Common myeloid progenitor, CD34-positive (primary cell): ENCODE measurements around the gene DGCR2.

Source experiments
- CTCF ChIA-PET: fragments of 350-600 bp; sonication (Branson Sonifier 250); formaldehyde crosslinking; loops from one replicate; lab custom pipeline; 2021; ENCODE audit warnings: antibody characterized with exemption; lab: Charles Lee
- POLR2A ChIA-PET: fragments of 350-600 bp; sonication (Branson Sonifier 250); formaldehyde crosslinking; loops from one replicate; lab custom pipeline; 2021; ENCODE audit warnings: antibody characterized with exemption; lab: Charles Lee
- DNase-seq, 3 donors: peaks; one replicate each; pipeline versions ENCODE4 v3.0.0 to v3.0.0-alpha.2; 2013
- H3K27ac ChIP-seq, 2 experiments: 1 replicate in 1 of 2; 2 replicates in 1 of 2; pipeline ENCODE4 v1.7.0; 2013; ENCODE audit warnings: inconsistent platforms in 2 of 2, low read length in 2 of 2, mild to moderate bottlenecking in 2 of 2, low read depth in 1 of 2, moderate library complexity in 1 of 2; ENCODE audit not compliant: severe bottlenecking in 2 of 2, insufficient read depth in 1 of 2, poor library complexity in 1 of 2
- H3K27me3 ChIP-seq, 5 experiments: replicated peaks in 2 of 5; 1 replicate in 3 of 5; 2 replicates in 2 of 5; pipeline versions ENCODE4 v1.6.1 to v1.7.0; 2013; ENCODE audit warnings: low read length in 4 of 5, mild to moderate bottlenecking in 2 of 5, moderate library complexity in 2 of 5, inconsistent platforms in 1 of 5; ENCODE audit not compliant: insufficient read depth in 5 of 5, control insufficient read depth in 4 of 5
- H3K36me3 ChIP-seq, 4 experiments: 1 replicate in 2 of 4; 2 replicates in 2 of 4; pipeline versions ENCODE4 v1.6.1 to v1.7.0; 2013; ENCODE audit warnings: low read length in 3 of 4, control low read depth in 1 of 4, mild to moderate bottlenecking in 1 of 4; ENCODE audit not compliant: control insufficient read depth in 4 of 4, insufficient read depth in 4 of 4
- H3K4me1 ChIP-seq, 4 experiments: 1 replicate in 3 of 4; 2 replicates in 1 of 4; pipeline versions ENCODE4 v1.6.1 to v1.7.1; 2013; ENCODE audit warnings: low read length in 3 of 4, mild to moderate bottlenecking in 3 of 4, control low read depth in 1 of 4, inconsistent platforms in 1 of 4, moderate library complexity in 1 of 4; ENCODE audit not compliant: control insufficient read depth in 4 of 4, insufficient read depth in 4 of 4; ENCODE audit errors: control extremely low read depth in 1 of 4
- H3K4me3 ChIP-seq, 7 experiments: 1 replicate in 4 of 7; 2 replicates in 3 of 7; pipeline versions ENCODE4 v1.5.1 to v1.7.0; 2013; ENCODE audit warnings: mild to moderate bottlenecking in 7 of 7, low read length in 6 of 7, moderate library complexity in 6 of 7, inconsistent platforms in 2 of 7, low read depth in 2 of 7, control low read depth in 1 of 7; ENCODE audit not compliant: insufficient read depth in 4 of 7, control insufficient read depth in 1 of 7; ENCODE audit errors: extremely low read depth in 1 of 7
- H3K9me3 ChIP-seq, 5 experiments: 1 replicate in 4 of 5; 2 replicates in 1 of 5; pipeline versions ENCODE4 v1.6.1 to v1.7.1; 2013; ENCODE audit warnings: low read length in 4 of 5, mild to moderate bottlenecking in 2 of 5, inconsistent platforms in 1 of 5, low read depth in 1 of 5, moderate library complexity in 1 of 5; ENCODE audit not compliant: control insufficient read depth in 4 of 5, insufficient read depth in 2 of 5; ENCODE audit errors: control extremely low read depth in 1 of 5
- WGBS: methylation state at CpG from one replicate; pipeline ENCODE4 v1.1.5; 2013; ENCODE audit not compliant: insufficient coverage; 5-methylcytosine and 5-hydroxymethylcytosine counted together

Gene DGCR2

GRCh38 chr22:19123936-19124335 is 1.7 kb upstream of the DGCR2 start:
- POLR2A ChIA-PET: no interaction called here
- CTCF ChIA-PET: no interaction called here
- peaks cover 0 to 2% (median 0%) of the 10 kb centered on the region in 5 experiments for H3K27me3 ChIP-seq
- H3K9me3 ChIP-seq: no peaks in the 10 kb centered on the region
- H3K4me1 ChIP-seq: peaks cover 4 to 34% (median 28%) of the 10 kb centered on the region in 4 experiments
- H3K27ac ChIP-seq: no peak overlapping the region
- WGBS: 84% methylated on average over 4 of the region's 4 CpGs
- no peak overlapping the region for H3K4me3 ChIP-seq
- DNase-seq: no peak
- H3K36me3 ChIP-seq: peaks cover 0 to 9% (median 2%) of the 10 kb centered on the region in 4 experiments

GRCh38 chr22:19122752-19123492 is 710 bp upstream of the DGCR2 start:
- CTCF ChIA-PET: interaction anchor here (1.5 to 2.0 kb wide), 2 partner anchors 11 to 16 kb away, joined by 3 to 9 read pairs; no protein-coding TSS in a partner anchor

GRCh38 chr22:19121631-19122142 is 525 bp downstream of the DGCR2 start:
- peaks cover 0 to 18% (median 6%) of the 10 kb centered on the region in 4 experiments for H3K36me3 ChIP-seq
- peak overlapping the region; percentile 25 to 83 for H3K27ac ChIP-seq
- peak overlapping the region; percentile 60 to 98 (median 85) for H3K4me3 ChIP-seq
- H3K4me1 ChIP-seq: peaks cover 4 to 52% (median 31%) of the 10 kb centered on the region in 4 experiments
- H3K9me3 ChIP-seq: no peaks in the 10 kb centered on the region
- POLR2A ChIA-PET: interaction anchor here (1.0 to 1.4 kb wide), 3 partner anchors 9 to 22 kb away, joined by 3 to 5 read pairs (median 4); no protein-coding TSS in a partner anchor
- H3K27me3 ChIP-seq: peaks cover 0 to 2% (median 0%) of the 10 kb centered on the region in 5 experiments
- 0% methylated on average over 39 of the region's 47 CpGs for WGBS
- peak in 1 of 3 donors; percentile 56 for DNase-seq
- CTCF ChIA-PET: interaction anchor here (1.5 to 2.3 kb wide), 3 partner anchors 11 to 15 kb away, joined by 3 to 13 read pairs (median 9); no protein-coding TSS in a partner anchor

More at GRCh38 chr22:19122752-19123492, 710 bp upstream of the DGCR2 start:
- H3K4me3 ChIP-seq: peak overlapping the region; percentile 18 to 88 (median 61)
- H3K36me3 ChIP-seq: peaks cover 0 to 16% (median 2%) of the 10 kb centered on the region in 4 experiments
- POLR2A ChIA-PET: interaction anchor here (1.0 to 1.4 kb wide), 2 partner anchors 12 to 21 kb away, joined by 3 to 5 read pairs; no protein-coding TSS in a partner anchor
- 24% methylated on average over 25 of the region's 27 CpGs for WGBS
- no peaks in the 10 kb centered on the region for H3K9me3 ChIP-seq
- H3K4me1 ChIP-seq: peaks cover 4 to 42% (median 28%) of the 10 kb centered on the region in 4 experiments
- DNase-seq: no peak
- peak overlapping the region in 1 of 2 experiments; percentile 54 for H3K27ac ChIP-seq
- peaks cover 0 to 2% (median 0%) of the 10 kb centered on the region in 5 experiments for H3K27me3 ChIP-seq

- peak overlapping the region; percentile 25 to 83 for H3K27ac ChIP-seq
- peaks cover 4 to 52% (median 31%) of the 10 kb centered on the region in 4 experiments for H3K4me1 ChIP-seq
- H3K9me3 ChIP-seq: no peaks in the 10 kb centered on the region
- peak in 1 of 3 donors; percentile 50 for DNase-seq
- WGBS: 32% methylated on average over 20 of the region's 23 CpGs
- POLR2A ChIA-PET: interaction anchor here (1.4 kb wide), 2 partner anchors 8 to 10 kb away, joined by 4 to 5 read pairs; no protein-coding TSS in a partner anchor
- CTCF ChIA-PET: interaction anchor here (1.5 to 2.3 kb wide), 3 partner anchors 10 to 14 kb away, joined by 3 to 13 read pairs (median 9); no protein-coding TSS in a partner anchor
- H3K36me3 ChIP-seq: peaks cover 0 to 20% (median 7%) of the 10 kb centered on the region in 4 experiments
- H3K27me3 ChIP-seq: peaks cover 0 to 2% (median 0%) of the 10 kb centered on the region in 5 experiments
- H3K4me3 ChIP-seq: peak overlapping the region; percentile 60 to 98 (median 85)
Observed at GRCh38 chr22:19120829-19121630, 1.2 kb downstream of the DGCR2 start.

- POLR2A ChIA-PET: no interaction called here
- WGBS: 79% methylated on average over 7 of the region's 8 CpGs
- H3K4me1 ChIP-seq: peaks cover 4 to 52% (median 31%) of the 10 kb centered on the region in 4 experiments
- no peaks in the 10 kb centered on the region for H3K27me3 ChIP-seq
- no peaks in the 10 kb centered on the region for H3K9me3 ChIP-seq
- CTCF ChIA-PET: interaction anchor here (2.3 to 4.7 kb wide), 2 partner anchors 9 to 12 kb away, joined by 13 to 15 read pairs; no protein-coding TSS in a partner anchor
- H3K36me3 ChIP-seq: peaks cover 1 to 27% (median 7%) of the 10 kb centered on the region in 4 experiments
- DNase-seq: no peak
- H3K4me3 ChIP-seq: no peak overlapping the region
- no peak overlapping the region for H3K27ac ChIP-seq
Observed at GRCh38 chr22:19119949-19120348, 2.3 kb downstream of the DGCR2 start.

DNA sequence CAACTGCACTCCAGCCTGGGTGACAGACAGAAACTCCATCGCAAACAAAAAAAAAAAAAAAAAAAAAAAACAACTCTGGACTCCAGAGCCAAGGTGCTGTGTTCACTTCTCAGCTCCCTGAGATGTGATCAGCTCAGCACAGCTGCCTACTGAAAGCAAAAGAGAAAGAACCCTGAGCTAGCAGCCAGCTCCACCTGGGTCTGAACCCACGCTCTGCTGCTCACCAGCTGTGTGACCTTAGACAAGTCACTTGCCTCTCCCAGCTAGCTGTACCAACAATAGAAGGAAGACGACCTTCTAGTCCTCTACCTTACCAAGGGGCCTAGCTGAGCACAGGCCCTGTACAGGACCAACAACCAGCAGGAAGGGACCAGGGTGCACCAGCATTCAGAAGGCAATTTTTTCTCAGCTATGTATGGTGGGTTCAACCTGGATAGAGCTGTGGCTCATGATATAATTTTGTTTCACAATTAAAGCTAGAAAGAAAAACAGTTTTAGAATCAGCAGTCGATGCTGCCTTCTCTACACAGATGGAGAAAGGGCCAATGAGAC is 3.8 kb downstream of the DGCR2 start:
- no peak for DNase-seq
- Histone ChIP-seq H3K9me3 (no peaks in the 10 kb centered on the region), H3K27ac (peak overlapping the region in 1 of 2 experiments; percentile 20), H3K4me1 (peaks cover 4 to 52% (median 31%) of the 10 kb centered on the region in 4 experiments), H3K36me3 (peaks cover 1 to 32% (median 9%) of the 10 kb centered on the region in 4 experiments), H3K27me3 (no peaks in the 10 kb centered on the region), H3K4me3 (no peak overlapping the region)
- POLR2A ChIA-PET: no interaction called here
- CTCF ChIA-PET: interaction anchor here (2.3 to 4.7 kb wide), 2 partner anchors 11 to 26 kb away, joined by 8 to 15 read pairs; partner anchors contain the start of gene ESS2
- WGBS: 100% methylated on average over 1 of the region's 4 CpGs
